T-helper 1 cell (primary cell): ENCODE results near the gene FBXW4.
"Not testable (repeated sequence)": the region's sequence is repeated elsewhere in the genome, so short reads cannot be mapped to it uniquely, and the experiment has no call there.

Experiments
- DNase-seq, 5 donors: peaks; one replicate each; pipeline ENCODE4 v3.0.0-alpha.2; 2012 to 2020

The FBXW4 gene

DNA sequence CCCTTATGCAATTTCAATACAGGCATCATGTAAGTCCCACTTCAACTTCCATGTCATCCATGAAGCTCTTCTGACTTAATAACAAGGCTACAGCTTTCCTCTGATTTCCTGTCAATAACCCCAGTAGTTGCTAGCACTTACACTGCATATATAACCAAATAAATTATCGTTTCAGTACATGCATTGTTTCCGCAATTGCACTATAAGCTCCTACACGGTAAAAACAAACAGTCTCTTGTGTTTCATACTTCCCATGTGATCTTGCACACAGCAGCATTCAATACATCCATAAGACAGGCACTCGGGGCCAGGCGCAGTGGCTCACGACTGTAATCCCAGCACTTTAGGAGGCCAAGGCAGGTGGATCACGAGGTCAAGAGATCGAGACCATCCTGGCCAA lies 41.4 kb downstream of the FBXW4 start:
- DNase-seq = no peak

DNA sequence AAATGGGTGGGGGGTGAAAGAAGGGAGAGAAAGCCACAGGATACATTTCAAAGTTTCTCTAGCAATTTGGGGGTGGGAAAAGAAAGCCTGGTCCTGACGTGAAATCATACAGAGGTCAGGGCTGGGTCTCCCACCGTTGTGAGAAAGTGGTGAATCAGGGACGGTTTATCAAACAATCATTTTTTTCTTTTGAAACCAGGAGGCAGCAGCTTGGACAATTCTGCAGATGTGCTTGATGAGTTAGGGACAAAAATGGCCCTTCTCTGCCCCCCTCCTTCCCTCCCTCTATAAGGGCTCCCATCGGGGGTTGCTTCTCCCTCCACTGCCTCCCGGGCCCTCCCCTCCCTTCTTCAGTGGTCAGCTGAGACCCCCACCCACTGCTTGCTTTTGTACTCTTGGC lies 43.6 kb downstream of the FBXW4 start:
- no peak for DNase-seq

- DNase-seq = no peak
Observed at GRCh38 chr10:101650863-101651262, 44.1 kb downstream of the FBXW4 start.

DNA sequence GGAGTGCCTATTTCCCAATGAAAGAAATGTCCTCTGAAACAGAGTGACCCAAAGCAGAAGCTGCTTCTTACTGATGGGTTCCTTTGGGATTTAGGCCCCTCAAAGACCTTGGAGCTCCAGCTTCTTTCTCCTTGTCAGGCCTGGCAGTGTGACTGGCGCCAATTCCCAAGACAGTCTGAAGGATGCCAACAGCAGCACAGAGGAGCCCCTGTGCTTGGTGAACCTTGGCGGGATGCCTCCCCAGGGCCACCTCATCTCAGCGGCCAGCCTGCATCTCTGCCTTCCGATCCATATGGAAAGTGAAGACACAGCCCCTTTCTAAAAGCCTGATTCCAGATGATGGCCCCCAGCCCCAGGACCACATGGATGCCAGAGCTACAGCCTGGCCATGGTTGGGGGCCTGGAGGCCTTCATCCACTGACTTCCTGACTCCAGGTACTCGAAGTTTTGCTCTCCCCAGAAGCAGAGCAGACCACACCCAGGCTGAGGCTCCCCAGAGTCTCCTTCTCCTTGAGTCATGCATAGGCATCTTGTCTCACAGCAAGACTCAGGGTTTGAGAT lies 45.4 kb downstream of the FBXW4 start:
- no peak for DNase-seq

DNA sequence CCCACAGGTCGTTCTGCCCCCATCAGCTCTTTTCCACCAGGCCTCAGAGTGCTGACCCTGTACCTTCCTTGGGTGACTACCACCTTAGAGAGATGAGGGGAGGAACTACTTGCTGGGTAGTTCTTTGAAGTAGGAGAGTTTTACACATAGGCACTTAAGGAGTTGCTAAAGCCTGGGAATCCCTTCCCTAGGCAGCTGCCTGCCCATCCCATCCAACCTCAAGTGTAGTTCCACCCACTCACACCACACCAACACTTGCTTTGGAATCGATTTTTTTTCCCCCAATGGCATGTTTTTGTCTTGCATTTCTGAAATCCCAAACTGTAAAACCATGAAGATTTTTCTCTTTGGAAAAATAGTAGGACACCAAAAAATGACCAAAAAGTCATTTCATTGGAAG lies 47.7 kb downstream of the FBXW4 start:
- no peak for DNase-seq

GRCh38 chr10:101646364-101646763 lies 48.6 kb downstream of the FBXW4 start:
- DNase-seq = no peak

DNA sequence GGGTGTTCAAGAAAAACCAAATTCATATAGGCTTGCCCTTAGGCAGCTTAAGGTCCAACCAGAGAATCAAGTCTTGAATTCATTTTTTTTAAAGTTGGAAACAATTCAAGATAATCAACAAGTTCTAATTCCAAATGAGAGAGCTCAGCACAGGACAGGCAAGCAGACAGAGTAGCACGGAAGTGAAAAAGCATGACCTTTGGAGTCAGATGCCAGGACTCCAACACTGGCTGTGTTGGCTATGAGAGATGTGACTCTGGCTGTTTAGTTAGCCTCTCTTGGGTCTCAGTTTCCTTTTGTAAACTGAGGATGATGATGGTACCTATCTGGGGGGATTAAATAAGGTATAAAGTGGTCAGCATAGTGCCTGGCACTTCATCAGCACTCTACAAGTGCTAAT lies 49.3 kb downstream of the FBXW4 start:
- DNase-seq = no peak

DNA sequence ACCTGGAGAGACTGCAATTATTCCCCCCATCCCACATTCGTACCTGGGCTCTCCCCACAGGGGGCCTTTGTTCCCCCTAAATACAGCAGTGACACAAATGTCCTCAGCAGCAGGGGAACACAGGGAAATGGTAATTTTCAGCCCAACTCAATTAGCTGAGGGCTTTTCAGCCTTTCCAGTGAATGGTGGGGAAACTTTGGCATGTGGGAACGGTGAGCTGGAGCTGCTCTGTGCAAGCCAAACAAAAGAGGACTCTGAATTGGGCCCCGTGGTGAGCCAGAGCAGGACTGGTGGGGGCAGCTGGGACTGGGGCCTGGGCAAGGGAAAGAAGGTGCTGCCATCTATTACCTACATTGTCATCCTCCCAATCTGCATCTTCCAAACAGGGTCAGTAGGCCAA lies 51.0 kb downstream of the FBXW4 start:
- DNase-seq = no peak

DNA sequence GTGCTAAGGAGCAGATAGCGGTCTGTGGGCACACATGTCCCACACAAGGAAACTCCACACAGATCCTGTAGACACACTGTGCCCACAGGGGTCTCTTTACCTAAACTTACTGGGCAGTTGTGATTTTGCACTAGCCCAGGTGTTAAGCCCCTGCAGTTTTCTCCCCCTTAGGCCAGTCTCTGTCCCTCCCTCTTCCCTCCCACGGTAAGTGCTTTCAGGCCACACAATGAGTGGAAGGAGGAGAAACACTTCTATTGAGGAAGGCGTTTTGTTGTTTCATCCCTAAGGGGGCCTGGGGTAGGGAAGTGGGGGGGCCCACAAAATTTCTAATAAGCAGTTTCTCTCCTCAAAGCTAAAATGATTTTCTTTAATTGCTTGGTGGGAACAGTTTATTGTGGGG lies 51.4 kb downstream of the FBXW4 start:
- DNase-seq = no peak

DNA sequence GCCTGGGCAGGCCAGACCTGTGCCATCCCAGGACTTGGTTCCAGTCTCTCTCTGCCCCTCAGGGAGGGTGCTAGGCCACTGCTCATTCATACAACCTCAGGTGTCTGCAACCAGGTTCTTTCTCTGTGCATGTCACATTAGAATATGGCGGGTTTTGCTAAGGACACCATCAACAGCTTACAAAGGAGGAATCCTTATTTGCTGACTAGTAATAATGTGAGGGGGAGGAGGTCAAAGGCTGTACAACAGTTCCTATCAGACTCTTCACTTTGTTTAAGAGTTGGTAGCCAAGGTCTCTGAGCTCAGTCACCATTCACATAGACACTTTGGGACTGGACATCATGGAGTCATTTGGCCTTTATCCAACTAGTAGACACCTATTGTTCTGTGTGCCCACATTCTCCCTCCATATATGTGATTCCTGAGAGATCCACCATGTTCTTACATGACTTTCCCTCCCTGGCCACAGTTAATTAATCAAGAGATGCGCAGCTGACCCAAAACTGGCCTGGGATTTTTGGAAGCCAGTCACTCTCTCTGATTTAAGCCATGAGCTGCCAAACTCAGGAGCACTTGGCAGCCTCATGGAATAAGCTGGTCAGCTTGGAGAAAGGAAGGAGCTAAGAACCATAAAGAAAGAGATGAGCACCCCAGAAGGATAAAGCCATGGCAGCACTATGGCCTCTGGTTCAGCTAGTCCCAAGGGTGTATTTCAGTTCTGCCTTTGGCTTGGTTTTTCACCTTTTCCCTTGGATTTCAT lies 55.6 kb downstream of the FBXW4 start:
- no peak for DNase-seq

- not testable (repeated sequence) for DNase-seq
Observed at GRCh38 chr10:101633510-101633909, 61.5 kb downstream of the FBXW4 start.

GRCh38 chr10:101631821-101632475 lies 63.0 kb downstream of the FBXW4 start:
- DNase-seq = no peak

GRCh38 chr10:101630633-101630920 lies 64.4 kb downstream of the FBXW4 start:
- no peak for DNase-seq

DNA sequence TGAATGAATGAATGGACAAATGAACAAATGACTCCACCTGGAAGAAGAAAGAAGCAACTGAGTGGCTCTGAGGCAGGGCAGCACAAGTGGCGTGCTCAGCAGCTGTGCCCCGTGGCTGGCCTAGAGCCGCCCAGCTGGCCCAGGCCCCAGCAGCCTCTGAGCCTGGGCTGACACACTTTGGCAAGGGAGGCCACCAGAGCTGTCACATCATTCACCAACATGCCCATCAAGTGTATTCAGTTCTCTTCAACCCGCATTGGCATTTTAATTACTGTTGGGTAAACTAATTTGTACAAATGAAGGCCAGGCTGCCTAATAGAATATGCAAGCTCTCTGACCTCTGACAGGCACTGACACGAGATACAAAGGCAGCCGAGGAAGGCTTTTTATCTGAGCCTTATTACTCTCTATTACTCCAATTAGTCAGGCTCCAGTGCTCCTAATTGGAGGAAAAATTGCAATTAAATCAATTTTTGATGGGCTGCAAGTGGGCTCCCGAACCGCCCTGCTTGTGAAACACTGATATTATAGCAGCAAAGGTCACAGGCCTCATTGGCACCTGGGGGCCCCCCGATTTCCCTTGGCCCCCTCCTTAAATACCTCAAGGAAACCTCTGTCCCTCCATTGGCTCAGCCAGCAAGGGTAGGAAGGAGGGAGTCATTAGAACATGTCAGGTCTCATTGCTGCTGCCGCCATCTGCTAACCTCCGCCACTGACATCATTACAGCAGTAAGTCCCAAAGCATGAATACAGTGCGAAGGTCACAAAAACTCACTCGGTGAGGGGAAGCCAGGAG lies 64.9 kb downstream of the FBXW4 start:
- no peak for DNase-seq

GRCh38 chr10:101625821-101626412 lies 69.1 kb downstream of the FBXW4 start:
- no peak for DNase-seq

- DNase-seq = no peak
Observed at GRCh38 chr10:101624526-101625102, 70.4 kb downstream of the FBXW4 start.

- no peak for DNase-seq
Observed at GRCh38 chr10:101623528-101623927, 71.4 kb downstream of the FBXW4 start.

DNA sequence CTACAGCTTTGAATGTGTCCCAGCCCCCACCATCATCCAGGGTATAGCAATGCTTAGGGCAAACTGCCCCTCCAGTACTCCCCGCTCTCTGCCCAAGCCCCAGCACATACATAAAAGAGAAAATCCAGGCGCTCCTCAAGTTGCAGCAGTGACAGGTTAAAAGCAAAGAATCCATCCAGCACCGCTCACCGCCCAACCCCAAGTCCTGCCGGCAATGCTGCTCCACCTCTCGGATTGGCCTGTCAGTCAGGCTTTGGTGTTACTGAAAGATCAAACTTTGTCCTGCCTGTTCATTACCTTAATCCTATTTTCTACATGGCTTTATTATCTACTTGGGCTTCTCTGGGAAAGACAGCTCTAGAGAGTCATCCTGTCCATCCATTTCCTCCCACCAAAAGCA lies 75.0 kb downstream of the FBXW4 start:
- no peak for DNase-seq

DNA sequence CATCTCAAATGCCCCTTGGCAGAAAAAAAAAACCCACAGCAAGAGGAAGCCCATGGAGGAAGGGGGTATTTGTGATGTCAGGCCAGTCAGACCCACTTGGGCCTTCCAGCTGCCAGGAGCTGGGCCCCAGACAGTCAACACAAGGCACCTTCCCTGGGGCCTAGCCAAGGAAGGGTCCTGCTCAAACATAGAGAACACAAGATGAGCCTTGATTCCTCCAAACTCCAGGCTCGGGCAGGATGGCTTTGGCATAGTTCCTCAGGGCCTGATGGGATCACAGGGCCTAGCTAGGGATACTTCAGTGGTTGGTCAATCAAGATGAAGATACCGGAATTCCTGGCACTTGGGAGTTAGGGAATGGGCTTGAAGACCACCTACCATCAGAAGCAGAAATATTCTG lies 76.1 kb downstream of the FBXW4 start:
- no peak for DNase-seq

DNA sequence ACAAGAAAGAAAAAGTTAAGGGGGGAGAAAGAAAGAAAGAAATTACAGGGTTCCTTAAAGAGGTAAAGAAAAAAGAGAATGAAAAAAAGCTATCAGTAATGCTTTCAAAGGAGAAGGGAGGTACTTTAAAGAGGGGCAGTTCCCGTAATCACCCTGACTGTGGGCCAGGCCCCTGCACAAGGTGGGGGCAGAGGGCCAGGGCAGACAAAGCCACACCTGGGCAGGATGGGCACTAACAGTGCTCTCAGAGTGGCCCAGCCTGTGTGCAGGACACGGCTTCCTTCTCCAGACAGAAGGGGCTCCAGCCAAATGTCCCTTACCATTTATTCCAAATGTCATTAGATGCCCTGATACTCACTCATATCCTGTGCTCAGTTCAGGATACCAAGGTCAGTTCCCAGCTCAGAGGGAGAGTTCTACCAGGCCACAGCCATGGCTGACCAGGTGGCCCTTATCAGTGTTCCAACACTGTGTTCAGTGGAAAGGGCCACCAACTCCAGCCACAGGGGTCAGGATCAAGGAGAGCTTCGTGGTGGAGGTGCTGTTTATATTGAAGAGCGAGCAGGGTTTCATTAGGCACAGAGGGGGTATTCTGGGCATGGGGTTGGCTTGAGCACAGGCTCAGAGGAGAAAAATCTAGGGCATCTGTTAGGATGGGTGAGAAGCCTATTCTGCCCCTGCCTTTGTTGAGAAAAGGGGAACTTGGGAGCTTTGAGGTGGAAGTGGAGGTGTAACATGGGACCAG lies 77.0 kb downstream of the FBXW4 start:
- no peak for DNase-seq

DNA sequence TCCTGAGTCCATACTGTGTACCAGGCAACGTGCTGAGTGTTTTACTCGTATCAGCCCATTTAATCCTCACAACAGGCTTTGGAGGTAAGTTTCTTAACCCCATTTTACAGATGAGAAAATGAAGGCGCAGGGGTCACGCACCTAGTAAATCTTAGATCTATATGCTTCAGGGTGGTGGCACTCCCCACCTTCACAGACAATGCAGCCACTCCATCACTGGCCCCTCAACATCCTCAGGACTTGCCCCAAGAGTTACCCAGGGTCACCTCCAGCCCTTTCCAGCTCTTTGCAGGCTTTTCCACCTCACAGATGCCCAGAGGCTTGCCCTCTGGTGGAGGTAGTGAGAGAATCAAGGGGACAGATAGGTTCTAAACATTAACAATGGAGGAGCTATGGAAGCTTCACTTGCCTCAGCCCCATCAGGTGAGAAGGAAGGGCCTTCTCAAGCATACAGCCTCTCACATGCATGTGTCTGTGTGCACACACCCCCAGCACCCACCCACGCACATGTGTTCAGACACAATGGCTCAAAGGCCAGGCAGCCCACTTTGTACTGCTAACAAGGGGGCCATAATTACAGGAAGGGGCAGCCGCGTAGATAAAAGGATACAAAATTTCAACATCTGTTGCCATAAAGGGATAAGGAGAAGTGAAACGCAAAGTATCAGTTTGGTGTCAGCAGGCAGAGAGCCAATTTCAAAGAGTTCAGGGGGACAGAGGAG lies 77.7 kb downstream of the FBXW4 start:
- no peak for DNase-seq
